ENCODE results near the gene ATP1A2. TPM values are rescaled to one million over a fixed set of nuclear protein-coding genes. Genes with fewer than 3 reads are reported as not detected.

Gene ATP1A2
- total and polyA plus RNA-seq, 12 donors = 0.47 to 4.5 (median 1.5) TPM

DNA sequence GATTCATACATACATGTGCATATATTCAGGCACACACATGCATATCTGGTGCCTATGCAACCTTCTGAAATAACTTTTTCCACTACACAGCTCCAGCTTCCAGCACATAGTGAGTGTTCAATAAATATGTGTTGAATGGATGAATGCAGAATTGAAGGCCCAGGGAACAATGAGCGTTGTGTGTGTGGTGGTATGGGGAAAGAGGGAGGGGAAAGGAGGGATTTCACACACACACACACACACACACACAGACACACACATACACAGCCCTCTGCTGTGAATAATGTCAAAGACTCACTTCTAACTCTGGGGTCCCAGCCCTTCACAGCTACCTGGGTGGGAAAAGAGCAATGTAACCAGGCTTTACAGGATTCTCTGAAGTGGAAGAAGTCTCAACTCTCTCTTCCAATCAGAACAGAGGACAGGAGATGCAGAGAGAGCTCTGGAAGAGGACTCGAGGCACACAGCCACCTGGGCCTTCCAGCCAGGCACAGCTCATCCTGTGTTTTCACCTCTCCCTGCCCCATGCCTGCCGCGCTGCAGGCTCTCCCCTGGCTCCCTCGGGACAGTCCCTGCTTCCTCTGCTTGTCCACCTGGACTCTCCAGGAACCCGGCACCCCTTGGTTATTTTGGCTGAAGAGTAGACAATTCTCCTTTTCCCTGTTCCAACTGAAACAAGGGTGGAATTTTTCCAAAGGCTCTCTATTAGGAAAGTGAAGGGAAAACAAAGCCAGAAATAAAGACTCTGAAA, 11.7 kb upstream of the ATP1A2 start:
- Histone ChIP-seq H3K27ac (no peak overlapping the region), H3K36me3 (replicated peaks in 1 of 2) (no peaks in the 10 kb centered on the region), H3K4me1 (replicated peaks in 1 of 2) (peaks cover 0 to 10% of the 10 kb centered on the region in 2 donors), H3K4me3 (no peak overlapping the region), H3K27me3 (no peaks in the 10 kb centered on the region), H3K9me3 (replicated peaks in 1 of 3) (no peaks in the 10 kb centered on the region)
- no peak for DNase-seq
- intact Hi-C loops (cut with DNase I) = loop anchor here in 1 of 2 donors (10.0 kb wide), 1 partner anchor 151 kb away; no protein-coding TSS in a partner anchor
- 67 to 71% (median 69%) methylated on average over 6 of the region's 6 CpGs for WGBS, 4 donors
- no peak for TF ChIP-seq POLR2A (IDR thresholded peaks at IDR 0.05)
- no peak for TF ChIP-seq CTCF (IDR thresholded peaks at IDR 0.05)

DNA sequence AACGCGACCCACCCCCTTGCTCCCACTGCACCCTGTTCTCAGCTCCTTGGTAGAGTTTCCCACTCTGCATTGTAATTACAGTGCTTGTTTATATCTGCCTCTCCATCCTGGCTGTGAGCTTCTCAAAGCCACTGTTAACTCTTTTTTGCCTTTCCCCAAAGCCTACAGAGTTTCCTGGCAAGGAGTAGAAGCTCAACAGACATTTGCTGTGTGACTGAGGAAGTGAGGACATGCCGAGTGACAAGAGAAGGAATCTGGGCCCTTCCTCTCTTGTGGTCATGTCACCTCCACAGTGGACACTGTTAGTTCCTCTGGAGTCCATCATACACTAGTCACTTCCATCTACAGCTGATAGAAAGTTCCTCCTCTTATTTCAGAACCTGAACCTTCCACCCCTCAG, 11.1 kb upstream of the ATP1A2 start:
- Histone ChIP-seq H3K9me3 (replicated peaks in 1 of 3) (no peaks in the 10 kb centered on the region), H3K27ac (no peak overlapping the region), H3K4me1 (replicated peaks in 1 of 2) (peaks cover 0 to 6% of the 10 kb centered on the region in 2 donors), H3K36me3 (replicated peaks in 1 of 2) (no peaks in the 10 kb centered on the region), H3K27me3 (no peaks in the 10 kb centered on the region), H3K4me3 (no peak overlapping the region)
- WGBS, 4 donors = 70 to 77% (median 76%) methylated on average over 3 of the region's 3 CpGs
- no peak for DNase-seq
- TF ChIP-seq CTCF (IDR thresholded peaks at IDR 0.05) = no peak
- TF ChIP-seq POLR2A (IDR thresholded peaks at IDR 0.05) = no peak
- intact Hi-C loops (cut with DNase I) = loop anchor here in 1 of 2 donors (10.0 kb wide), 1 partner anchor 150 kb away; no protein-coding TSS in a partner anchor

DNA sequence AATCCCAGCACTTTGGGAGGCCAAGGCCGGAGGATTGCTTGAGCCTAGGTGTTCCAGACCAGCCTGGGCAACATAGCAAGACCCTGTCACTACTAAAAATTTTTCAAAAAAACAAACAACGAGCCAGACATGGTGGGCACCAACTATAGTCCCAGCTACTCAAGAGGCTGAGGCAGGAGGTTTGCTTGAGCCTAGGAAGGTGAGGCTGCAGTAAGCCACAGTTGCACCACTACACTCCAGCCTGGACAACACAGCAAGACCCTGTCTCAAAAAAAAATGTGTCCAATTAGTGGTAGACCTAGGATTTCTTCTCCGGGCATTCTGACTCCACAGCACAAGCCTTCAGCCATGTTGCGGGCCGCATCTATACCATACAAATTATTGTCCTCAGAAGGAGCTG, 10.4 kb upstream of the ATP1A2 start:
- WGBS, 4 donors = 90 to 96% (median 95%) methylated on average over 5 of the region's 5 CpGs

DNA sequence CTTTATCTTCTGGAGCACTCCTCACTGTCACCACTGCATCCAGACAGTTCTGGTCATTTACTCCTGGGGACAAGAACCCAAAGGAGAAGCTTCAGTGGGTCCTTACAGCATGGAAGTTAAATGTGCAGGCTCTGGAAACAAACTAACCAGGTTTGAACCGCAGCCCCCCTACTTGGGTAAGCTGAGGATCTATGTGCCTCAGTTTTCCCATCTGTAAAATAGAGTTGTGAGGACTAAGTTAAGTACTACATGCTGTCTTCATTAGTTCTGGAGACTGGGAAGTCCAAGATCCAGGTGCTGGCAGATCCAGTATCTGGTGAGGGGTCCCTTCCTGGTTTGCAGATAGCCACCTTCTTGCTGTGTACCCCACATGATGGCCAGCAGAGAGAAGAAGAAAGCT, 8.0 kb upstream of the ATP1A2 start:
- Histone ChIP-seq H3K36me3 (replicated peaks in 1 of 2) (no peaks in the 10 kb centered on the region), H3K27me3 (no peaks in the 10 kb centered on the region), H3K4me1 (replicated peaks in 1 of 2) (no peaks in the 10 kb centered on the region), H3K9me3 (replicated peaks in 1 of 3) (no peaks in the 10 kb centered on the region), H3K27ac (no peak overlapping the region), H3K4me3 (no peak overlapping the region)
- intact Hi-C loops (cut with DNase I) = loop anchor here in 1 of 2 donors (10.0 kb wide), 1 partner anchor 147 kb away; no protein-coding TSS in a partner anchor
- TF ChIP-seq CTCF (IDR thresholded peaks at IDR 0.05) = no peak
- no peak for DNase-seq
- 83 to 100% (median 94%) methylated on average over 1 of the region's 1 CpG for WGBS, 4 donors

More for the DNA sequence above, 10.4 kb upstream of the ATP1A2 start:
- TF ChIP-seq CTCF (IDR thresholded peaks at IDR 0.05) (no peak), POLR2A (IDR thresholded peaks at IDR 0.05) (no peak)
- H3K9me3 ChIP-seq (replicated peaks in 1 of 3) = no peaks in the 10 kb centered on the region
- no peak overlapping the region for H3K4me3 ChIP-seq
- H3K4me1 ChIP-seq (replicated peaks in 1 of 2) = peaks cover 0 to 6% of the 10 kb centered on the region in 2 donors
- no peaks in the 10 kb centered on the region for H3K36me3 ChIP-seq (replicated peaks in 1 of 2)
- no peak for DNase-seq
- intact Hi-C loops (cut with DNase I) = loop anchor here in 1 of 2 donors (10.0 kb wide), 1 partner anchor 150 kb away; no protein-coding TSS in a partner anchor
- H3K27ac ChIP-seq = no peak overlapping the region
- H3K27me3 ChIP-seq = no peaks in the 10 kb centered on the region
